Ovary (tissue), 3 donors: Measurements from ENCODE around the gene GJA4.

Source experiments
- POLR2A ChIP-seq: fragments of 450-650 bp; IDR thresholded peaks from one replicate; pipeline ENCODE4 v1.6.1; 2017; ENCODE audit warnings: antibody characterized with exemption, mild to moderate bottlenecking, moderate library complexity
- TF ChIP-seq, protein P1 (sequence below), 3 donors: fragments of 450-650 bp in 2 of 3; fragments of 200-600 bp in 1 of 3; IDR thresholded peaks; one replicate each; pipeline versions ENCODE4 v1.5.1 to v1.8.0; 2016 to 2022; ENCODE audit warnings: antibody characterized with exemption in 3 of 3, mild to moderate bottlenecking in 1 of 3
- donor health status: DM: no; HTN: no; CAD: no.

- TF ChIP-seq, protein P1, sequence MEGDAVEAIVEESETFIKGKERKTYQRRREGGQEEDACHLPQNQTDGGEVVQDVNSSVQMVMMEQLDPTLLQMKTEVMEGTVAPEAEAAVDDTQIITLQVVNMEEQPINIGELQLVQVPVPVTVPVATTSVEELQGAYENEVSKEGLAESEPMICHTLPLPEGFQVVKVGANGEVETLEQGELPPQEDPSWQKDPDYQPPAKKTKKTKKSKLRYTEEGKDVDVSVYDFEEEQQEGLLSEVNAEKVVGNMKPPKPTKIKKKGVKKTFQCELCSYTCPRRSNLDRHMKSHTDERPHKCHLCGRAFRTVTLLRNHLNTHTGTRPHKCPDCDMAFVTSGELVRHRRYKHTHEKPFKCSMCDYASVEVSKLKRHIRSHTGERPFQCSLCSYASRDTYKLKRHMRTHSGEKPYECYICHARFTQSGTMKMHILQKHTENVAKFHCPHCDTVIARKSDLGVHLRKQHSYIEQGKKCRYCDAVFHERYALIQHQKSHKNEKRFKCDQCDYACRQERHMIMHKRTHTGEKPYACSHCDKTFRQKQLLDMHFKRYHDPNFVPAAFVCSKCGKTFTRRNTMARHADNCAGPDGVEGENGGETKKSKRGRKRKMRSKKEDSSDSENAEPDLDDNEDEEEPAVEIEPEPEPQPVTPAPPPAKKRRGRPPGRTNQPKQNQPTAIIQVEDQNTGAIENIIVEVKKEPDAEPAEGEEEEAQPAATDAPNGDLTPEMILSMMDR (IDR thresholded peaks at IDR 0.05) = no peak
- no peak for TF ChIP-seq POLR2A
Observed at GRCh38 chr1:34831721-34832246, 39.0 kb downstream of the GJA4 start.
